GM18519 (cell line): ENCODE results near the gene PLCB1.

Experiments used
- ATAC-seq: cut with Tn5 transposase; IDR thresholded peaks from one replicate; pipeline ENCODE4 v1.9.1; 2021; ENCODE audit warnings: mild to moderate bottlenecking, moderate library complexity; ENCODE audit not compliant: unreplicated experiment, low FRiP score

PLCB1 gene

GRCh38 chr20:8726460-8726859 is 594.4 kb downstream of the PLCB1 start:
- ATAC-seq: no peak

GRCh38 chr20:8735014-8735413 is 602.9 kb downstream of the PLCB1 start:
- ATAC-seq: no peak

GRCh38 chr20:8735674-8736073 is 603.6 kb downstream of the PLCB1 start:
- no peak for ATAC-seq

- peak; percentile 92 for ATAC-seq
Measured at GRCh38 chr20:8740265-8740664, 608.2 kb downstream of the PLCB1 start.

- ATAC-seq: no peak
Measured at GRCh38 chr20:8744228-8744844, 612.3 kb downstream of the PLCB1 start.

GRCh38 chr20:8749101-8749500 is 617.0 kb downstream of the PLCB1 start:
- no peak for ATAC-seq

GRCh38 chr20:8749986-8750385 is 617.9 kb downstream of the PLCB1 start:
- ATAC-seq: no peak

- ATAC-seq: no peak
Measured at GRCh38 chr20:8755340-8756118, 623.5 kb downstream of the PLCB1 start.

- no peak for ATAC-seq
Measured at GRCh38 chr20:8756410-8756809, 624.3 kb downstream of the PLCB1 start.

- peak; percentile 40 for ATAC-seq
Measured at GRCh38 chr20:8757146-8757545, 625.1 kb downstream of the PLCB1 start.

- no peak for ATAC-seq
Measured at GRCh38 chr20:8764344-8764962, 632.4 kb downstream of the PLCB1 start.

- ATAC-seq: no peak
Measured at GRCh38 chr20:8766868-8767390, 634.9 kb downstream of the PLCB1 start.

- ATAC-seq: no peak
Measured at GRCh38 chr20:8774412-8774811, 642.3 kb downstream of the PLCB1 start.

GRCh38 chr20:8777911-8778310 is 645.8 kb downstream of the PLCB1 start:
- ATAC-seq: no peak

- ATAC-seq: no peak
Measured at GRCh38 chr20:8778387-8778786, 646.3 kb downstream of the PLCB1 start.

- no peak for ATAC-seq
Measured at GRCh38 chr20:8780915-8781314, 648.8 kb downstream of the PLCB1 start.

GRCh38 chr20:8782804-8783203 is 650.7 kb downstream of the PLCB1 start:
- ATAC-seq: no peak

GRCh38 chr20:8783734-8784133 is 651.7 kb downstream of the PLCB1 start:
- ATAC-seq: no peak

- no peak for ATAC-seq
Measured at GRCh38 chr20:8786383-8786782, 654.3 kb downstream of the PLCB1 start.

GRCh38 chr20:8787090-8787489 is 655.0 kb downstream of the PLCB1 start:
- ATAC-seq: no peak

GRCh38 chr20:8788275-8788674 is 656.2 kb downstream of the PLCB1 start:
- no peak for ATAC-seq
